GM12872 (cell line): ENCODE data around the gene FAM107B.

ENCODE experiments used
- CTCF ChIP-seq: IDR thresholded peaks from 3 replicates; pipeline ENCODE4 v1.5.1; 2011; ENCODE audit warnings: low read depth, mild to moderate bottlenecking, low read length, moderate library complexity; ENCODE audit not compliant: insufficient read depth

Gene FAM107B

GRCh38 chr10:14550471-14550981 is 224.2 kb downstream of the FAM107B start:
- TF ChIP-seq CTCF: no peak

GRCh38 chr10:14549496-14549895 is 225.2 kb downstream of the FAM107B start:
- TF ChIP-seq CTCF: no peak

GRCh38 chr10:14548970-14549369 is 225.7 kb downstream of the FAM107B start:
- TF ChIP-seq CTCF: no peak

GRCh38 chr10:14548474-14548873 is 226.2 kb downstream of the FAM107B start:
- no peak for TF ChIP-seq CTCF

GRCh38 chr10:14547816-14548215 is 226.9 kb downstream of the FAM107B start:
- TF ChIP-seq CTCF: no peak

GRCh38 chr10:14545827-14546226 is 228.9 kb downstream of the FAM107B start:
- TF ChIP-seq CTCF: no peak

GRCh38 chr10:14543904-14544210 is 230.8 kb downstream of the FAM107B start:
- no peak for TF ChIP-seq CTCF
